SH-SY5Y (cell line): ENCODE results near the gene WNT3.

Experiments used
- GATA2 ChIP-seq: IDR thresholded peaks from 2 replicates; pipeline ENCODE4 v1.6.1; 2011; ENCODE audit warnings: mild to moderate bottlenecking, low read depth, low read length
- GATA3 ChIP-seq: IDR thresholded peaks from 2 replicates; pipeline ENCODE4 v1.6.1; 2011; ENCODE audit warnings: low read depth, mild to moderate bottlenecking, low read length, moderate library complexity

The WNT3 gene

GRCh38 chr17:46790216-46790615 is 28.3 kb downstream of the WNT3 start:
- TF ChIP-seq GATA2 (no peak), GATA3 (no peak)

GRCh38 chr17:46789610-46790009 is 28.9 kb downstream of the WNT3 start:
- TF ChIP-seq GATA2 (no peak), GATA3 (no peak)

- TF ChIP-seq GATA3 (no peak), GATA2 (no peak)
Measured at GRCh38 chr17:46788796-46789195, 29.7 kb downstream of the WNT3 start.

GRCh38 chr17:46788300-46788699 is 30.2 kb downstream of the WNT3 start:
- TF ChIP-seq GATA2 (no peak), GATA3 (no peak)

- TF ChIP-seq GATA3 (no peak), GATA2 (no peak)
Measured at GRCh38 chr17:46787478-46787877, 31.0 kb downstream of the WNT3 start.

GRCh38 chr17:46785696-46786095 is 32.8 kb downstream of the WNT3 start:
- TF ChIP-seq GATA3 (no peak), GATA2 (peak; percentile 39; the same call in 1 of the 2 replicates)

GRCh38 chr17:46783031-46783593 is 35.4 kb downstream of the WNT3 start:
- no peak for TF ChIP-seq GATA2
- no peak for TF ChIP-seq GATA3

- TF ChIP-seq GATA2 (no peak), GATA3 (no peak)
Measured at GRCh38 chr17:46782250-46782953, 36.1 kb downstream of the WNT3 start.

GRCh38 chr17:46780003-46780373 is 38.5 kb downstream of the WNT3 start:
- TF ChIP-seq GATA3 (no peak), GATA2 (no peak)

GRCh38 chr17:46777943-46778915 is 40.3 kb downstream of the WNT3 start:
- TF ChIP-seq GATA3 (no peak), GATA2 (no peak)

- no peak for TF ChIP-seq GATA3
- no peak for TF ChIP-seq GATA2
Measured at GRCh38 chr17:46776298-46777005, 42.0 kb downstream of the WNT3 start.

- TF ChIP-seq GATA2 (no peak), GATA3 (no peak)
Measured at GRCh38 chr17:46774108-46774737, 44.3 kb downstream of the WNT3 start.

- TF ChIP-seq GATA2 = no peak
- TF ChIP-seq GATA3 = no peak
Measured at GRCh38 chr17:46773676-46774075, 44.8 kb downstream of the WNT3 start.

- no peak for TF ChIP-seq GATA3
- no peak for TF ChIP-seq GATA2
Measured at GRCh38 chr17:46773221-46773605, 45.3 kb downstream of the WNT3 start.
